GM21737 (cell line): ENCODE measurements around the gene SHOC2.

ENCODE experiments used
- ATAC-seq: cut with Tn5 transposase; IDR thresholded peaks from one replicate; pipeline ENCODE4 v1.9.1; 2021; ENCODE audit warnings: mild to moderate bottlenecking, moderate library complexity; ENCODE audit not compliant: unreplicated experiment

SHOC2 gene

GRCh38 chr10:111039522-111039921, 120.1 kb downstream of the SHOC2 start:
- no peak for ATAC-seq

GRCh38 chr10:111057006-111057405, 137.6 kb downstream of the SHOC2 start:
- ATAC-seq, result no peak
